ENCODE measurements around the gene KICS2. TPM values are rescaled to one million over a fixed set of nuclear protein-coding genes. Genes with fewer than 3 reads are reported as not detected.
A peak's percentile ranks its signal among the peaks of the same experiment; 100 is the strongest.
"Not testable (repeated sequence)": the region's sequence is repeated elsewhere in the genome, so short reads cannot be mapped to it uniquely, and the experiment has no call there.

The KICS2 gene
- total RNA-seq, 4 donors from 2014 or later, result 1.6 to 21.3 (median 9.6) TPM

- H3K36me3 ChIP-seq, result no peaks in the 10 kb centered on the region
- no peaks in the 10 kb centered on the region for H3K4me1 ChIP-seq
- no peak for DNase-seq
- H3K27ac ChIP-seq, result no peak overlapping the region
- TF ChIP-seq, protein P1, sequence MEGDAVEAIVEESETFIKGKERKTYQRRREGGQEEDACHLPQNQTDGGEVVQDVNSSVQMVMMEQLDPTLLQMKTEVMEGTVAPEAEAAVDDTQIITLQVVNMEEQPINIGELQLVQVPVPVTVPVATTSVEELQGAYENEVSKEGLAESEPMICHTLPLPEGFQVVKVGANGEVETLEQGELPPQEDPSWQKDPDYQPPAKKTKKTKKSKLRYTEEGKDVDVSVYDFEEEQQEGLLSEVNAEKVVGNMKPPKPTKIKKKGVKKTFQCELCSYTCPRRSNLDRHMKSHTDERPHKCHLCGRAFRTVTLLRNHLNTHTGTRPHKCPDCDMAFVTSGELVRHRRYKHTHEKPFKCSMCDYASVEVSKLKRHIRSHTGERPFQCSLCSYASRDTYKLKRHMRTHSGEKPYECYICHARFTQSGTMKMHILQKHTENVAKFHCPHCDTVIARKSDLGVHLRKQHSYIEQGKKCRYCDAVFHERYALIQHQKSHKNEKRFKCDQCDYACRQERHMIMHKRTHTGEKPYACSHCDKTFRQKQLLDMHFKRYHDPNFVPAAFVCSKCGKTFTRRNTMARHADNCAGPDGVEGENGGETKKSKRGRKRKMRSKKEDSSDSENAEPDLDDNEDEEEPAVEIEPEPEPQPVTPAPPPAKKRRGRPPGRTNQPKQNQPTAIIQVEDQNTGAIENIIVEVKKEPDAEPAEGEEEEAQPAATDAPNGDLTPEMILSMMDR (IDR thresholded peaks at IDR 0.05), result no peak
- no peak for TF ChIP-seq POLR2A (IDR thresholded peaks at IDR 0.05)
- no peaks in the 10 kb centered on the region for H3K9me3 ChIP-seq
- no peak overlapping the region for H3K4me3 ChIP-seq
- no peaks in the 10 kb centered on the region for H3K27me3 ChIP-seq
These were observed 7.1 kb upstream of the KICS2 start for GRCh38 chr12:64229240-64229639.

DNA sequence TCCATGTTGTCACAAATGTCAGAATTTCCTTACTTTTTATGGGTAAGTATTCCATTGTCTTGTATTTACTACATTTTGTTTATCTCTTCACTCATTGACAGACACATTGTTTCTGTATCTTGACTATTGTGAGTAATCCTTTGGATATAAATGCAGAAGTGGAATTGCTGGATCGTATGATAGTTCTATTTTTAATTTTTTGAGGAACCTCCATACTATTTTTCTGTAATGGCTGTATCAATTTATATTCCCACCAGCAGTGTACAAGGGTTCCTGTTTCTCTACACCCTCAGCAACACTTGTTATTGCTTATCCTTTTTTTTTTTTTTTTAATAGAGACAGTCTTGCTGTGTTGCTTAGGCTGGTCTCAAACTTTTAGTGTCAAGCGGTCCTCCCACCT lies 3.5 kb upstream of the KICS2 start:
- no peaks in the 10 kb centered on the region for H3K9me3 ChIP-seq
- H3K4me1 ChIP-seq, result peaks cover 0 to 7% (median 0%) of the 10 kb centered on the region in 4 donors
- H3K4me3 ChIP-seq, result no peak overlapping the region
- H3K27ac ChIP-seq, result no peak overlapping the region
- no peaks in the 10 kb centered on the region for H3K27me3 ChIP-seq
- TF ChIP-seq, protein P1 (IDR thresholded peaks at IDR 0.05), result no peak
- TF ChIP-seq POLR2A (IDR thresholded peaks at IDR 0.05), result no peak
- H3K36me3 ChIP-seq, result no peaks in the 10 kb centered on the region
- no peak for DNase-seq

GRCh38 chr12:64221651-64222008 lies 466 bp downstream of the KICS2 start:
- Histone ChIP-seq H3K27ac (peak overlapping the region; percentile 86 to 92 (median 88)), H3K4me3 (peak overlapping the region; percentile 61 to 84 (median 78)), H3K27me3 (no peaks in the 10 kb centered on the region), H3K36me3 (no peaks in the 10 kb centered on the region), H3K4me1 (peaks cover 0 to 7% (median 0%) of the 10 kb centered on the region in 4 donors), H3K9me3 (no peaks in the 10 kb centered on the region)
- TF ChIP-seq, protein P1 (IDR thresholded peaks at IDR 0.05), result no peak
- no peak for TF ChIP-seq POLR2A (IDR thresholded peaks at IDR 0.05)
- DNase-seq, result peak; percentile 86 to 93 (median 88)

GRCh38 chr12:64220046-64220445 lies 2.0 kb downstream of the KICS2 start:
- Histone ChIP-seq H3K36me3 (no peaks in the 10 kb centered on the region), H3K27ac (no peak overlapping the region), H3K4me3 (no peak overlapping the region), H3K4me1 (peaks cover 0 to 7% (median 0%) of the 10 kb centered on the region in 4 donors), H3K9me3 (no peaks in the 10 kb centered on the region), H3K27me3 (no peaks in the 10 kb centered on the region)
- DNase-seq, result no peak
- TF ChIP-seq, protein P1 (IDR thresholded peaks at IDR 0.05), result no peak
- TF ChIP-seq POLR2A (IDR thresholded peaks at IDR 0.05), result no peak

- no peak for DNase-seq
- Histone ChIP-seq H3K4me1 (peaks cover 0 to 7% (median 0%) of the 10 kb centered on the region in 4 donors), H3K36me3 (no peaks in the 10 kb centered on the region), H3K27me3 (no peaks in the 10 kb centered on the region), H3K27ac (no peak overlapping the region), H3K4me3 (no peak overlapping the region), H3K9me3 (no peaks in the 10 kb centered on the region)
- TF ChIP-seq, protein P1 (IDR thresholded peaks at IDR 0.05), result no peak
- no peak for TF ChIP-seq POLR2A (IDR thresholded peaks at IDR 0.05)
These were observed 3.0 kb downstream of the KICS2 start for GRCh38 chr12:64219145-64219544.

DNA sequence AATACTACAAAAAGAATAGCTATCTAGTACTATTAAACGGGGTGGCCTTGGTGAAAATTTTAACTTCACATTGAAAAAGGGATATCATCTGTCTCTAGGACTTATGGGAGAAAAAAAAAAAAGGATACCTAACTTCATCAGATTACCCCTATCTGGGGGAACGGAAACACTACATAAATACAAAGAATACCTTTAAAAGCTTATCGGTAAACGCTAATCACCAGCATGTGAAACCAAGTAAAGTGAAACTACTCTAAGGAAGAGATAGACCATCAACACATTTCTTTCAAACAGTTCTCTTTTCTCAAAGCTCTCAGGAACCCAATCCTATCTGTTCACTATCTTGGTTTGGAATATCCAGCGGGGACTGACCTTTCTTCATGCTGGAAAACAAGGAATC lies 3.5 kb downstream of the KICS2 start:
- H3K27ac ChIP-seq, result no peak overlapping the region
- no peaks in the 10 kb centered on the region for H3K36me3 ChIP-seq
- H3K27me3 ChIP-seq, result no peaks in the 10 kb centered on the region
- no peak for TF ChIP-seq POLR2A (IDR thresholded peaks at IDR 0.05)
- TF ChIP-seq, protein P1 (IDR thresholded peaks at IDR 0.05), result no peak
- no peak for DNase-seq
- peaks cover 0 to 7% (median 0%) of the 10 kb centered on the region in 4 donors for H3K4me1 ChIP-seq
- H3K4me3 ChIP-seq, result no peak overlapping the region
- no peaks in the 10 kb centered on the region for H3K9me3 ChIP-seq

GRCh38 chr12:64217643-64218042 lies 4.5 kb downstream of the KICS2 start:
- H3K9me3 ChIP-seq, H3K27me3 ChIP-seq, H3K4me1 ChIP-seq, H3K27ac ChIP-seq, H3K4me3 ChIP-seq, H3K36me3 ChIP-seq, DNase-seq: not testable (repeated sequence)

Measured in Peyer's patch (tissue), 4 donors.